ENCODE data around the gene SLC22A23.

The SLC22A23 gene

GRCh38 chr6:3422435-3423070 lies 34.3 kb downstream of the SLC22A23 start:
- no peak for DNase-seq (ENCODE audit: low spot score)

- no peak for DNase-seq (ENCODE audit: low spot score)
Measured at GRCh38 chr6:3421791-3422434, 34.9 kb downstream of the SLC22A23 start.

GRCh38 chr6:3421143-3421542 lies 35.7 kb downstream of the SLC22A23 start:
- no peak for DNase-seq (ENCODE audit: low spot score)

- no peak for DNase-seq (ENCODE audit: low spot score)
Measured at GRCh38 chr6:3419624-3420272, 37.1 kb downstream of the SLC22A23 start.

- no peak for DNase-seq (ENCODE audit: low spot score)
Measured at GRCh38 chr6:3418496-3419060, 38.3 kb downstream of the SLC22A23 start.

GRCh38 chr6:3417473-3417872 lies 39.4 kb downstream of the SLC22A23 start:
- DNase-seq (ENCODE audit: low spot score): no peak

- no peak for DNase-seq (ENCODE audit: low spot score)
Measured at GRCh38 chr6:3415490-3415889, 41.4 kb downstream of the SLC22A23 start.

- DNase-seq (ENCODE audit: low spot score): no peak
Measured at GRCh38 chr6:3415082-3415453, 41.8 kb downstream of the SLC22A23 start.

GRCh38 chr6:3414327-3415081 lies 42.3 kb downstream of the SLC22A23 start:
- DNase-seq (ENCODE audit: low spot score): no peak

GRCh38 chr6:3413592-3413991 lies 43.3 kb downstream of the SLC22A23 start:
- no peak for DNase-seq (ENCODE audit: low spot score)

GRCh38 chr6:3412779-3413500 lies 43.9 kb downstream of the SLC22A23 start:
- DNase-seq (ENCODE audit: low spot score): no peak

- DNase-seq (ENCODE audit: low spot score): no peak
Measured at GRCh38 chr6:3411967-3412778, 44.7 kb downstream of the SLC22A23 start.

- DNase-seq (ENCODE audit: low spot score): peak; percentile 21
Measured at GRCh38 chr6:3410385-3411360, 46.2 kb downstream of the SLC22A23 start.

- no peak for DNase-seq (ENCODE audit: low spot score)
Measured at GRCh38 chr6:3409699-3410384, 47.0 kb downstream of the SLC22A23 start.

GRCh38 chr6:3408665-3409064 lies 48.2 kb downstream of the SLC22A23 start:
- no peak for DNase-seq (ENCODE audit: low spot score)

- DNase-seq (ENCODE audit: low spot score): no peak
Measured at GRCh38 chr6:3407840-3408239, 49.0 kb downstream of the SLC22A23 start.

- DNase-seq (ENCODE audit: low spot score): no peak
Measured at GRCh38 chr6:3406891-3407809, 49.7 kb downstream of the SLC22A23 start.
